GM21786 (cell line): ENCODE data around the gene HPS4.
"Not testable (repeated sequence)": the region's sequence is repeated elsewhere in the genome, so short reads cannot be mapped to it uniquely, and the experiment has no call there.

Source experiments
- ATAC-seq: cut with Tn5 transposase; IDR thresholded peaks from one replicate; pipeline ENCODE4 v1.9.1; 2021; ENCODE audit not compliant: unreplicated experiment

The HPS4 gene

GRCh38 chr22:26416670-26417276 is 66.8 kb downstream of the HPS4 start:
- no peak for ATAC-seq

- no peak for ATAC-seq
Observed at GRCh38 chr22:26416256-26416655, 67.3 kb downstream of the HPS4 start.

- no peak for ATAC-seq
Observed at GRCh38 chr22:26414347-26414746, 69.2 kb downstream of the HPS4 start.

GRCh38 chr22:26410386-26410785 is 73.2 kb downstream of the HPS4 start:
- ATAC-seq: no peak

- no peak for ATAC-seq
Observed at GRCh38 chr22:26409719-26410335, 73.8 kb downstream of the HPS4 start.

- not testable (repeated sequence) for ATAC-seq
Observed at GRCh38 chr22:26408562-26409220, 74.9 kb downstream of the HPS4 start.

- ATAC-seq: no peak
Observed at GRCh38 chr22:26406118-26406517, 77.5 kb downstream of the HPS4 start.

- ATAC-seq: no peak
Observed at GRCh38 chr22:26404851-26405421, 78.6 kb downstream of the HPS4 start.

GRCh38 chr22:26401726-26402125 is 81.9 kb downstream of the HPS4 start:
- no peak for ATAC-seq
